HepG2 (cell line): ENCODE data around the gene THADA. TPM values are rescaled to one million over a fixed set of nuclear protein-coding genes. Genes with fewer than 3 reads are reported as not detected.

Source experiments
- ATAC-seq: fragments of 200-7000 bp; cut with Tn5 transposase; 3 replicates; pipeline ENCODE4 v1.9.1; 2020; ENCODE audit warnings: mild to moderate bottlenecking, moderate library complexity
- BruUV-seq: library from RNA; stranded (reverse); fragments of 400-500 nt; replicated peaks from 2 replicates; lab custom pipeline; 2021; lab: Mats Ljungman, UMichigan
- CTCF ChIA-PET: fragments of 300-600 bp; formaldehyde crosslinking; extraction: SDS; loops from one replicate; lab custom pipeline; 2021; ENCODE audit warnings: low total read pairs, inconsistent platforms, low intra/inter-chr PET ratio; lab: Yijun Ruan, JAX
- POLR2A ChIA-PET: fragments of 350-600 bp; sonication (Branson Sonifier 250); formaldehyde crosslinking; loops from one replicate; lab custom pipeline; 2020; ENCODE audit warnings: antibody characterized with exemption, inconsistent platforms; lab: Yijun Ruan, JAX
- DNase-seq: peaks from one replicate; pipeline ENCODE4 v3.0.0-alpha.2; 2015; ENCODE audit warnings: low spot score
- FAIRE-seq: peaks from 3 replicates; lab custom pipeline; 2011; peaks lifted over from hg19 to GRCh38; lab: Jason Lieb, UNC
- H2AFZ ChIP-seq: one replicate; pipeline ENCODE4 v1.6.1; 2011; ENCODE audit warnings: low read length, inconsistent platforms
- H3K27ac ChIP-seq: fragments of 300-600 bp; 3 replicates; pipeline ENCODE4 v1.8.0; 2011; ENCODE audit warnings: mixed run types, mild to moderate bottlenecking, mixed read lengths, low read length, inconsistent platforms; ENCODE audit not compliant: insufficient read depth; ENCODE audit errors: extremely low read length
- H3K27me3 ChIP-seq, 2 experiments: fragments of 200-600 bp in 1 of 2; 2 replicates in 1 of 2; 3 replicates in 1 of 2; pipeline versions ENCODE4 v1.6.0 to v1.8.0; 2011; ENCODE audit warnings: low read length in 2 of 2, mild to moderate bottlenecking in 2 of 2, moderate library complexity in 2 of 2, inconsistent platforms in 1 of 2; ENCODE audit not compliant: insufficient read depth in 2 of 2, control insufficient read depth in 1 of 2
- H3K36me3 ChIP-seq, 2 experiments: fragments of 200-600 bp in 1 of 2; replicated peaks in 1 of 2; 2 replicates in 1 of 2; 3 replicates in 1 of 2; pipeline versions ENCODE4 v1.5.1 to v1.8.0; 2011; ENCODE audit warnings: low read length in 2 of 2, inconsistent platforms in 1 of 2; ENCODE audit not compliant: insufficient read depth in 2 of 2, control insufficient read depth in 1 of 2
- H3K4me1 ChIP-seq: 2 replicates; pipeline ENCODE4 v1.5.1; 2012; ENCODE audit warnings: low read length, inconsistent platforms; ENCODE audit not compliant: insufficient read depth
- H3K4me2 ChIP-seq: 2 replicates; pipeline ENCODE4 v1.6.0; 2011; ENCODE audit warnings: low read depth, low read length, inconsistent platforms
- H3K4me3 ChIP-seq, 3 experiments: fragments of 200-600 bp in 1 of 3; sonication (generic), shearing (Covaris generic) in 1 of 3; replicated peaks in 1 of 3; 2 replicates each; pipeline ENCODE4 v1.5.1; 2011 to 2016; ENCODE audit warnings: low read length in 3 of 3, inconsistent platforms in 2 of 3, low read depth in 2 of 3, mild to moderate bottlenecking in 2 of 3, control low read depth in 1 of 3, mixed read lengths in 1 of 3; ENCODE audit not compliant: insufficient read depth in 1 of 3
- H3K79me2 ChIP-seq: one replicate; pipeline ENCODE4 v1.6.1; 2011; ENCODE audit warnings: low read length, inconsistent platforms; ENCODE audit not compliant: insufficient read depth
- H3K9ac ChIP-seq: 2 replicates; pipeline ENCODE4 v1.6.0; 2011; ENCODE audit warnings: mild to moderate bottlenecking, low read depth, low read length, inconsistent platforms; ENCODE audit not compliant: insufficient read depth
- H3K9me3 ChIP-seq: 2 replicates; pipeline ENCODE4 v1.5.1; 2012; ENCODE audit warnings: mild to moderate bottlenecking, low read length
- H4K20me1 ChIP-seq: 2 replicates; pipeline ENCODE4 v1.6.0; 2011; ENCODE audit warnings: inconsistent platforms, mild to moderate bottlenecking, low read length, moderate library complexity; ENCODE audit not compliant: insufficient read depth
- CTCF ChIP-seq: sonication (generic); formaldehyde crosslinking; IDR thresholded peaks from 2 replicates; pipeline ENCODE4 v1.5.0; 2020; ENCODE audit warnings: mild to moderate bottlenecking, missing genetic modification reagents, moderate library complexity
- ETV5 ChIP-seq: IDR thresholded peaks from 2 replicates; pipeline ENCODE4 v1.6.1; 2018; ENCODE audit warnings: missing biosample characterization, missing genetic modification reagents, inconsistent platforms, borderline replicate concordance
- HBP1 ChIP-seq: IDR thresholded peaks from 2 replicates; pipeline ENCODE4 v1.6.1; 2016; ENCODE audit warnings: low read depth, control low read depth
- HCFC1 ChIP-seq: fragments of 150-350 bp; IDR thresholded peaks from 2 replicates; pipeline ENCODE4 v1.6.1; 2014; ENCODE audit warnings: low read depth, low read length
- NRL ChIP-seq: sonication (generic); formaldehyde crosslinking; IDR thresholded peaks from 2 replicates; pipeline ENCODE4 v1.5.0; 2020; ENCODE audit warnings: missing genetic modification reagents, mild to moderate bottlenecking, moderate library complexity, borderline replicate concordance
- RXRA ChIP-seq: sonication (generic); formaldehyde crosslinking; IDR thresholded peaks from 2 replicates; pipeline ENCODE4 v1.5.1; 2020; ENCODE audit warnings: missing genetic modification reagents
- SKIL ChIP-seq: sonication (generic); formaldehyde crosslinking; IDR thresholded peaks from 2 replicates; pipeline ENCODE4 v1.8.0; 2022; ENCODE audit warnings: missing genetic modification reagents, mild to moderate bottlenecking, moderate library complexity, borderline replicate concordance
- SNRNP70 ChIP-seq: fragments of 200-400 bp; formaldehyde crosslinking; IDR thresholded peaks from 2 replicates; pipeline ENCODE4 v1.6.1; 2017; ENCODE audit warnings: mild to moderate bottlenecking, low read depth, low read length, moderate library complexity
- ZFP36 ChIP-seq: fragments of 150-350 bp; IDR thresholded peaks from 2 replicates; pipeline ENCODE4 v1.6.1; 2018; ENCODE audit warnings: borderline replicate concordance, low read length, low read depth; ENCODE audit not compliant: partially characterized antibody
- ZNF350 ChIP-seq: sonication (generic); formaldehyde crosslinking; IDR thresholded peaks from 2 replicates; pipeline ENCODE4 v1.4.0; 2020; ENCODE audit warnings: mild to moderate bottlenecking, low read depth, missing genetic modification reagents, borderline replicate concordance
- ZNF441 ChIP-seq: sonication (generic); formaldehyde crosslinking; IDR thresholded peaks from 2 replicates; pipeline ENCODE4 v1.7.0; 2021; ENCODE audit warnings: missing genetic modification reagents, borderline replicate concordance
- ZNF800 ChIP-seq: sonication (generic); formaldehyde crosslinking; IDR thresholded peaks from 2 replicates; pipeline ENCODE4 v1.4.0; 2020; ENCODE audit warnings: missing genetic modification reagents
- WGBS: methylation state at CpG from one replicate; pipeline ENCODE4 v1.1.6; 2017; ENCODE audit warnings: low lambda C conversion rate; 5-methylcytosine and 5-hydroxymethylcytosine counted together
- in situ Hi-C: cut with HindIII; loops from 2 replicates; pipeline ENCODE4 v1.10.0; 2017; ENCODE audit warnings: low pct_unique_long_range_greater_than_20kb; ENCODE audit not compliant: extremely low pct_ligation_motif_present
- intact Hi-C: fragments of 100-400 bp; cut with micrococcal nuclease; formaldehyde crosslinking; loops from one replicate; pipeline ENCODE4 v1.10.0; 2022; ENCODE audit not compliant: unreplicated experiment
- polyA plus RNA-seq, 8 experiments: library from polyadenylated mRNA; depleted of rRNA in 3 of 8; stranded (reverse) in 7 of 8; unstranded in 1 of 8; fragments of >200 nt; fragmentation: Illumina TruSeq in 4 of 8; extraction: Trizol in 4 of 8; gene quantifications; 2 replicates each; pipeline versions ENCODE4 v1.2.1 to v1.2.3, GENCODE V29; 2011 to 2016; ENCODE audit warnings: low read depth in 4 of 8, missing spikeins in 1 of 8, mixed read lengths in 1 of 8; ENCODE audit not compliant: insufficient read depth in 1 of 8
- total RNA-seq, 5 experiments: library from RNA; depleted of rRNA; stranded (reverse); fragments of >200 nt; fragmentation: Illumina TruSeq; extraction: Trizol; gene quantifications; 2 replicates each; pipeline ENCODE4 v1.2.3, GENCODE V29; 2016; ENCODE audit warnings: low read depth in 1 of 5

The THADA gene
- total and polyA plus RNA-seq, 2 of the 13 experiments (the other 11 are each of a cell fraction or from before 2014, with no cell fraction given), result 12.7 to 21.7 TPM

- intact Hi-C loops, result no loop called here
- CTCF ChIA-PET, result no interaction called here
Measured at GRCh38 chr2:43278564-43279220, 317.1 kb downstream of the THADA start.

More at GRCh38 chr2:43278564-43279220, 317.1 kb downstream of the THADA start:
- Histone ChIP-seq H3K79me2 (no peaks in the 10 kb centered on the region), H2AFZ (no peak overlapping the region), H3K27ac (no peak overlapping the region), H4K20me1 (no peaks in the 10 kb centered on the region), H3K36me3 (peaks cover 0 to 15% of the 10 kb centered on the region in 2 experiments; a peak in 2 of 5 replicates), H3K4me1 (0 out of 2 replicates have a peak, but pooled peaks cover 10% of the 10 kb centered on the region), H3K27me3 (no peaks in the 10 kb centered on the region), H3K4me2 (no peak overlapping the region), H3K4me3 (no peak overlapping the region)
- POLR2A ChIA-PET, result no interaction called here
- FAIRE-seq, result no peak
- BruUV-seq, result no TSS peak
- ATAC-seq, result no peak
- 97% methylated on average over 10 of the region's 10 CpGs for WGBS
- DNase-seq, result no peak
- TF ChIP-seq RXRA (CRISPR knock-in tag) (no peak), SKIL (CRISPR knock-in tag) (no peak), NRL (CRISPR knock-in tag) (no peak), ZFP36 (no peak), HBP1 (CRISPR knock-in tag) (no peak), ZNF350 (no peak), CTCF (CRISPR knock-in tag) (no peak), ETV5 (CRISPR knock-in tag) (no peak), ZNF800 (CRISPR knock-in tag) (no peak), SNRNP70 (no peak), ZNF441 (CRISPR knock-in tag) (no peak), HCFC1 (no peak)
- TF ChIP-seq, all 625 proteins: peak for 0
- peaks cover 2% of the 10 kb centered on the region; the same call in 1 of the 2 replicates for H3K9me3 ChIP-seq
- in situ Hi-C loops, result no loop called here
- H3K9ac ChIP-seq, result no peak overlapping the region
